GM21717 (cell line): ENCODE measurements around the gene CERS3.

Experiments
- ATAC-seq: cut with Tn5 transposase; IDR thresholded peaks from one replicate; pipeline ENCODE4 v1.9.1; 2021; ENCODE audit warnings: mild to moderate bottlenecking, moderate library complexity; ENCODE audit not compliant: unreplicated experiment

The CERS3 gene

GRCh38 chr15:100531204-100531603 is 2.5 kb upstream of the CERS3 start:
- ATAC-seq = no peak

- no peak for ATAC-seq
Measured at GRCh38 chr15:100529556-100529955, 806 bp upstream of the CERS3 start.

GRCh38 chr15:100526027-100526481 is 2.7 kb downstream of the CERS3 start:
- no peak for ATAC-seq

- ATAC-seq = no peak
Measured at GRCh38 chr15:100525436-100525835, 3.3 kb downstream of the CERS3 start.

GRCh38 chr15:100524326-100524725 is 4.4 kb downstream of the CERS3 start:
- ATAC-seq = no peak

- no peak for ATAC-seq
Measured at GRCh38 chr15:100521907-100522306, 6.8 kb downstream of the CERS3 start.

- ATAC-seq = no peak
Measured at GRCh38 chr15:100520132-100520921, 8.4 kb downstream of the CERS3 start.

- ATAC-seq = no peak
Measured at GRCh38 chr15:100517846-100518245, 10.9 kb downstream of the CERS3 start.

GRCh38 chr15:100516643-100517512 is 11.9 kb downstream of the CERS3 start:
- no peak for ATAC-seq

GRCh38 chr15:100515758-100516157 is 13.0 kb downstream of the CERS3 start:
- ATAC-seq = no peak

- no peak for ATAC-seq
Measured at GRCh38 chr15:100508641-100509300, 20.0 kb downstream of the CERS3 start.

GRCh38 chr15:100502651-100503050 is 26.1 kb downstream of the CERS3 start:
- no peak for ATAC-seq

GRCh38 chr15:100501117-100501516 is 27.6 kb downstream of the CERS3 start:
- ATAC-seq = no peak

GRCh38 chr15:100500226-100500990 is 28.3 kb downstream of the CERS3 start:
- ATAC-seq = no peak

GRCh38 chr15:100495861-100496260 is 32.9 kb downstream of the CERS3 start:
- no peak for ATAC-seq

GRCh38 chr15:100493213-100493612 is 35.5 kb downstream of the CERS3 start:
- no peak for ATAC-seq

- no peak for ATAC-seq
Measured at GRCh38 chr15:100484443-100484842, 44.3 kb downstream of the CERS3 start.

GRCh38 chr15:100483370-100483769 is 45.4 kb downstream of the CERS3 start:
- no peak for ATAC-seq

GRCh38 chr15:100476805-100477204 is 51.9 kb downstream of the CERS3 start:
- no peak for ATAC-seq

GRCh38 chr15:100472736-100473135 is 56.0 kb downstream of the CERS3 start:
- no peak for ATAC-seq

GRCh38 chr15:100471933-100472332 is 56.8 kb downstream of the CERS3 start:
- ATAC-seq = no peak
